Measurements from ENCODE around the gene GSN.

GSN gene

GRCh38 chr9:121222524-121223171 lies 45.3 kb upstream of the GSN start:
- no peaks in the 10 kb centered on the region for H3K27me3 ChIP-seq (replicated peaks; ENCODE audit: control insufficient read depth, insufficient read depth, low read length)
- H3K4me3 ChIP-seq (replicated peaks; ENCODE audit: low read depth, low read length): no peak overlapping the region
- H3K36me3 ChIP-seq (ENCODE audit: control insufficient read depth, insufficient read depth, low read length): no peaks in the 10 kb centered on the region
- DNase-seq (ENCODE audit: extremely low read depth, insufficient read length): no peak
- TF ChIP-seq, protein P1, sequence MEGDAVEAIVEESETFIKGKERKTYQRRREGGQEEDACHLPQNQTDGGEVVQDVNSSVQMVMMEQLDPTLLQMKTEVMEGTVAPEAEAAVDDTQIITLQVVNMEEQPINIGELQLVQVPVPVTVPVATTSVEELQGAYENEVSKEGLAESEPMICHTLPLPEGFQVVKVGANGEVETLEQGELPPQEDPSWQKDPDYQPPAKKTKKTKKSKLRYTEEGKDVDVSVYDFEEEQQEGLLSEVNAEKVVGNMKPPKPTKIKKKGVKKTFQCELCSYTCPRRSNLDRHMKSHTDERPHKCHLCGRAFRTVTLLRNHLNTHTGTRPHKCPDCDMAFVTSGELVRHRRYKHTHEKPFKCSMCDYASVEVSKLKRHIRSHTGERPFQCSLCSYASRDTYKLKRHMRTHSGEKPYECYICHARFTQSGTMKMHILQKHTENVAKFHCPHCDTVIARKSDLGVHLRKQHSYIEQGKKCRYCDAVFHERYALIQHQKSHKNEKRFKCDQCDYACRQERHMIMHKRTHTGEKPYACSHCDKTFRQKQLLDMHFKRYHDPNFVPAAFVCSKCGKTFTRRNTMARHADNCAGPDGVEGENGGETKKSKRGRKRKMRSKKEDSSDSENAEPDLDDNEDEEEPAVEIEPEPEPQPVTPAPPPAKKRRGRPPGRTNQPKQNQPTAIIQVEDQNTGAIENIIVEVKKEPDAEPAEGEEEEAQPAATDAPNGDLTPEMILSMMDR (IDR thresholded peaks at IDR 0.05; ENCODE audit: insufficient read depth, low read length, poor library complexity, severe bottlenecking): peak; percentile 50

GRCh38 chr9:121225240-121225639 lies 42.7 kb upstream of the GSN start:
- no peak for DNase-seq (ENCODE audit: extremely low read depth, insufficient read length)
- no peaks in the 10 kb centered on the region for H3K36me3 ChIP-seq (ENCODE audit: control insufficient read depth, insufficient read depth, low read length)

DNA sequence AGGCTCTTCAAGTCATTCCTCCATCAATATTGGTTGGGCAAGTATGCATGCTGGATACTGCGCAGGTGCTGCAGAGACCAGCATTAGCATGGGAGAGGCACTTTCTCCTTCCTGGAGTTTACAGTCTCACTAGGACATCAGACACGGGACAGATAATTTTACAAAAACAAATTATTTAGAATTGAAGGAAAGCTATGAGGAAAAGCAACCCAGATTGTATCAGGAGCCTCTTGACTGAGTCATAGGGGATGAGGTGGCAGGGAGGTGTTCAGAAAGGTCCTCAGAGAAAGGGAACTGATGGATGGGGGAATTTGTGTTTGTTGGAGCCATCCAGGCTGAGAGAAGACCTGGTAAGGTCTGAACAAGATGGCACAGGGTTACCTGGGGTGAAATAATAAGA lies 41.8 kb upstream of the GSN start:
- no peak for DNase-seq (ENCODE audit: extremely low read depth, insufficient read length)
- Histone ChIP-seq H3K27me3 (replicated peaks; ENCODE audit: control insufficient read depth, insufficient read depth, low read length) (no peaks in the 10 kb centered on the region), H3K36me3 (ENCODE audit: control insufficient read depth, insufficient read depth, low read length) (peaks cover 1% of the 10 kb centered on the region; the same call in 1 of the 2 replicates), H3K4me3 (replicated peaks; ENCODE audit: low read depth, low read length) (no peak overlapping the region)
- TF ChIP-seq, protein P1 (IDR thresholded peaks at IDR 0.05; ENCODE audit: insufficient read depth, low read length, poor library complexity, severe bottlenecking): no peak

More at GRCh38 chr9:121225240-121225639, 42.7 kb upstream of the GSN start:
- TF ChIP-seq, protein P1 (IDR thresholded peaks at IDR 0.05; ENCODE audit: insufficient read depth, low read length, poor library complexity, severe bottlenecking): no peak
- no peak overlapping the region for H3K4me3 ChIP-seq (replicated peaks; ENCODE audit: low read depth, low read length)
- no peaks in the 10 kb centered on the region for H3K27me3 ChIP-seq (replicated peaks; ENCODE audit: control insufficient read depth, insufficient read depth, low read length)

GRCh38 chr9:121227862-121228261 lies 40.1 kb upstream of the GSN start:
- no peak overlapping the region for H3K4me3 ChIP-seq (replicated peaks; ENCODE audit: low read depth, low read length)
- DNase-seq (ENCODE audit: extremely low read depth, insufficient read length): no peak
- TF ChIP-seq, protein P1 (IDR thresholded peaks at IDR 0.05; ENCODE audit: insufficient read depth, low read length, poor library complexity, severe bottlenecking): no peak
- peaks cover 1% of the 10 kb centered on the region; the same call in 1 of the 2 replicates for H3K36me3 ChIP-seq (ENCODE audit: control insufficient read depth, insufficient read depth, low read length)
- H3K27me3 ChIP-seq (replicated peaks; ENCODE audit: control insufficient read depth, insufficient read depth, low read length): no peaks in the 10 kb centered on the region

GRCh38 chr9:121230256-121230655 lies 37.7 kb upstream of the GSN start:
- Histone ChIP-seq H3K36me3 (ENCODE audit: control insufficient read depth, insufficient read depth, low read length) (peaks cover 1% of the 10 kb centered on the region; the same call in 1 of the 2 replicates), H3K4me3 (replicated peaks; ENCODE audit: low read depth, low read length) (no peak overlapping the region), H3K27me3 (replicated peaks; ENCODE audit: control insufficient read depth, insufficient read depth, low read length) (no peaks in the 10 kb centered on the region)
- no peak for DNase-seq (ENCODE audit: extremely low read depth, insufficient read length)
- TF ChIP-seq, protein P1 (IDR thresholded peaks at IDR 0.05; ENCODE audit: insufficient read depth, low read length, poor library complexity, severe bottlenecking): no peak
